GM12874 (cell line): ENCODE measurements around the gene LAMP5.

Experiments used
- CTCF ChIP-seq: IDR thresholded peaks from 2 replicates; pipeline ENCODE4 v1.5.1; 2011; ENCODE audit warnings: low read depth, mild to moderate bottlenecking, control low read depth, low read length, moderate library complexity; ENCODE audit not compliant: insufficient read depth

The LAMP5 gene

GRCh38 chr20:9565910-9566550 lies 51.6 kb downstream of the LAMP5 start:
- TF ChIP-seq CTCF, result no peak

GRCh38 chr20:9566977-9567376 lies 52.6 kb downstream of the LAMP5 start:
- no peak for TF ChIP-seq CTCF

- TF ChIP-seq CTCF, result no peak
Measured at GRCh38 chr20:9570612-9571011, 56.2 kb downstream of the LAMP5 start.

- TF ChIP-seq CTCF, result no peak
Measured at GRCh38 chr20:9571783-9572182, 57.4 kb downstream of the LAMP5 start.

- TF ChIP-seq CTCF, result no peak
Measured at GRCh38 chr20:9572670-9573069, 58.3 kb downstream of the LAMP5 start.

GRCh38 chr20:9573335-9574151 lies 59.2 kb downstream of the LAMP5 start:
- TF ChIP-seq CTCF, result no peak

GRCh38 chr20:9574181-9574580 lies 59.8 kb downstream of the LAMP5 start:
- TF ChIP-seq CTCF, result no peak
